Measurements from ENCODE around the gene LRRC75B.

- no peak for TF ChIP-seq POLR2A (IDR thresholded peaks at IDR 0.05)
- TF ChIP-seq CTCF (IDR thresholded peaks at IDR 0.05), result no peak
Observed at GRCh38 chr22:24594569-24595120, 1.8 kb upstream of the LRRC75B start.

Measured in testis (tissue), 2 donors.